Esophagus squamous epithelium (tissue), 4 donors: ENCODE results near the gene TGM5.

Experiments
- POLR2A ChIP-seq, 4 donors: fragments of 450-650 bp; IDR thresholded peaks; one replicate each; pipeline ENCODE4 v1.6.1; 2017; ENCODE audit warnings: antibody characterized with exemption in 4 of 4, mild to moderate bottlenecking in 4 of 4, moderate library complexity in 3 of 4
- TF ChIP-seq, protein P1 (sequence below), 6 experiments: fragments of 450-650 bp in 4 of 6; fragments of 200-600 bp in 2 of 6; sonication (generic) in 2 of 6; IDR thresholded peaks; one replicate each; pipeline ENCODE4 v1.5.1; 2016 to 2019; ENCODE audit warnings: antibody characterized with exemption in 6 of 6, mild to moderate bottlenecking in 4 of 6, moderate library complexity in 4 of 6

DNA sequence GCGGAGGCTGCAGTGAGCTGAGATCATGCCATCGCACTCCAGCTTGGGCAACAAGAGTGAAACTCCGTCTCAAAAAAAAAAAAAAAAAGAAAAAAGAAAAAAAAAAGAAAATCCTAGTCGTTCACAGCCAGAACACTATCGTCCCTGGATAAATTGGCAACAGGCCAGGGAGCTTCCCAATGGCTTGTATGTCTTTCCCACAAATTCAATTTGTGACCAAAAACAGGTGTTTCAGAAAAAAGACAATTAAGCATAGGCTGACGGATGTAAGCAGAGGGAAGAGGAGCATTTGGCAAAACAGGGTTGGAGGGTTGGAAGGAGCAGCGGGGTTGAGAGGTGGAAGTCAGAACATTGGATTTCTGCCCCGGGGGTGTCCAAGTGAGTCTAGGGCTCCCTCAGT lies 54.4 kb downstream of the TGM5 start:
- TF ChIP-seq, protein P1, sequence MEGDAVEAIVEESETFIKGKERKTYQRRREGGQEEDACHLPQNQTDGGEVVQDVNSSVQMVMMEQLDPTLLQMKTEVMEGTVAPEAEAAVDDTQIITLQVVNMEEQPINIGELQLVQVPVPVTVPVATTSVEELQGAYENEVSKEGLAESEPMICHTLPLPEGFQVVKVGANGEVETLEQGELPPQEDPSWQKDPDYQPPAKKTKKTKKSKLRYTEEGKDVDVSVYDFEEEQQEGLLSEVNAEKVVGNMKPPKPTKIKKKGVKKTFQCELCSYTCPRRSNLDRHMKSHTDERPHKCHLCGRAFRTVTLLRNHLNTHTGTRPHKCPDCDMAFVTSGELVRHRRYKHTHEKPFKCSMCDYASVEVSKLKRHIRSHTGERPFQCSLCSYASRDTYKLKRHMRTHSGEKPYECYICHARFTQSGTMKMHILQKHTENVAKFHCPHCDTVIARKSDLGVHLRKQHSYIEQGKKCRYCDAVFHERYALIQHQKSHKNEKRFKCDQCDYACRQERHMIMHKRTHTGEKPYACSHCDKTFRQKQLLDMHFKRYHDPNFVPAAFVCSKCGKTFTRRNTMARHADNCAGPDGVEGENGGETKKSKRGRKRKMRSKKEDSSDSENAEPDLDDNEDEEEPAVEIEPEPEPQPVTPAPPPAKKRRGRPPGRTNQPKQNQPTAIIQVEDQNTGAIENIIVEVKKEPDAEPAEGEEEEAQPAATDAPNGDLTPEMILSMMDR (IDR thresholded peaks at IDR 0.05): no peak
- TF ChIP-seq POLR2A (IDR thresholded peaks at IDR 0.05): no peak
